HCT116 (cell line): Measurements from ENCODE around the gene DND1.

Experiments used
- MAX ChIP-seq: IDR thresholded peaks from 2 replicates; pipeline ENCODE4 v1.6.1; 2012
- SRF ChIP-seq: IDR thresholded peaks from 2 replicates; pipeline ENCODE4 v1.6.1; 2012; ENCODE audit warnings: low read depth
- YY1 ChIP-seq: IDR thresholded peaks from 2 replicates; pipeline ENCODE4 v1.6.1; 2011; ENCODE audit warnings: low read length, low read depth, moderate library complexity, mild to moderate bottlenecking; ENCODE audit not compliant: insufficient replicate concordance; ENCODE audit errors: extremely low read depth

- TF ChIP-seq SRF (no peak), YY1 (no peak), MAX (no peak)
Observed at GRCh38 chr5:140711794-140712193, 38.4 kb upstream of the DND1 start.
